HG03469 (cell line): Measurements from ENCODE around the gene ATG14.
A peak's percentile ranks its signal among the peaks of the same experiment; 100 is the strongest.
"Not testable (repeated sequence)": the region's sequence is repeated elsewhere in the genome, so short reads cannot be mapped to it uniquely, and the experiment has no call there.

Source experiments
- ATAC-seq: cut with Tn5 transposase; IDR thresholded peaks from one replicate; pipeline ENCODE4 v1.9.1; 2021; ENCODE audit warnings: mild to moderate bottlenecking, moderate library complexity, moderate number of reproducible peaks; ENCODE audit not compliant: unreplicated experiment

ATG14 gene

GRCh38 chr14:55411426-55412389, at the start of gene ATG14:
Gene ATG14 (minus strand): TSS chr14:55411830. CDS start chr14:55411822, 8 bp downstream.
- ATAC-seq = peak; percentile 91

DNA sequence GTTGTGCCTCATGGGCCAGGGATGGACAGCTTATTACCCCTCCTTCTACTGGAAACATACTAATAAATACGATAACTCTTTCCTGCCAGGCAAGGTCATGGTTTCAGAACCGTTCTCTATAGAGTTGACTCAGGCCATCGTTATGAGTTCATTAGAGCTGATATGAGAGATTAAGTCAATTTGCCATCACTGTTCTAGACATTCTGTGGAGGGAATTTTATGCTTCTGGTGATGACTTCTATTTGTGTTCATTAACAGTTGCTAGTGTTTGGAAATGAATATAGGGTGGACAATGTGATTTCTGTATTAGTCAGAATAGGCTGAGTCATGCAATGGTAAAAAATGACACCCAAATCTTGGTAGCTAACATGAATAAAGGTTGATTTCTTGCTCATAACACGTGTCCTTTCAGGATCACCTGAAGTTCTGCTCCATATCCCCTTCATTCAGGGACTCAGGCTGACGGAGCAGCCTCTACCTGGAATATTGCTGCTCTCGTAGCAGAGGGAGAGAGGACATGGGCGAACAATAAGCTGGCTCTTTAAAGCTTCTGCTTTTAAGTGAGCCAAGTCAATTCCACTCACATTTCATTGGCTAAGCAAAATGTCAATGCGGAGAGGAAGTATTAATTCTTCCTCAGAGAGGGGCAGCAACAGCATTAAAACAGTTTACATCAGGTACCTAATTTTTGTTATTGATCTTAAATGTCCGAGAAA, 47.3 kb upstream of the ATG14 start:
- peak; percentile 87 for ATAC-seq

DNA sequence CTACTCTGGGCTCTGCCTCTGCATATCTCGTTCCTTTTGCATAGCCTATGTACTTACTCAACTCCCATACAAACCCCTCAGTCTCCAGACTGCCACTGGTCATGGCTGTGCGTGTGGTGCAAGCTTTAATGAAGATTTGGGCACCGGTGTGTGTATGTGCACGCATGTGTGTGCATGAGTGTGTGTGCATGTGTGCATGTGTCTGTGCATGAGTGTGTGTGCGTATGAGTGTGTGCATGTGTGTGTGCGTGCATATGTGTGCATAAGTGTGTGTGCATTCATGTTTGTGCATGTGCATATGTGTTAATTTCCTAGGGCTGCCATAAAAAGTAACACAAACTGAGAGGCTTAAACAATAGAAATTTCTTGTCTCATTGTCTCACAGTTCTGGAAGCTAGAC, 45.9 kb upstream of the ATG14 start:
- ATAC-seq = no peak

- ATAC-seq = not testable (repeated sequence)
These were observed 44.8 kb upstream of the ATG14 start for GRCh38 chr14:55456411-55456810.

GRCh38 chr14:55454264-55455002, 42.8 kb upstream of the ATG14 start:
- ATAC-seq = no peak

GRCh38 chr14:55451950-55452349, 40.3 kb upstream of the ATG14 start:
- ATAC-seq = no peak

- ATAC-seq = no peak
These were observed 39.8 kb upstream of the ATG14 start for GRCh38 chr14:55451398-55451797.

DNA sequence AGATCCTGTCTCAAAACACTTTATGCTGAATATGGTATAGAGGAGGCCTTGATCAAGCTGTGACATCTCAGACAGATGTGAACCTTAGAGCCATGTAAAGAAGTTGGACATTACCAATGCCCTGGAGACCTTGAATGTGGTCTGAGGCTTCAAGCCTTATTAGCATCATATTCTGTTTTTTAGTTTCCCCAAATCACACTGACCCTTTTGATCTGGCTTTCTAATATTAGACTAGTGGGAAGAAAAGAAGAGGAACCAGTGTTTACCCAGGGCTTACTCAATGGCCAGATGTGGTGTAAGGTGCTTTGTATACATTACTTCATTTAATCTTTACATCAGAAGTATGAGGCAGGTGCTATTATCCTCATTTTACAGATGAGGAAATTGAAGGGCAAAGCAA, 39.4 kb upstream of the ATG14 start:
- no peak for ATAC-seq

GRCh38 chr14:55450539-55450938, 38.9 kb upstream of the ATG14 start:
- no peak for ATAC-seq

- no peak for ATAC-seq
These were observed 38.5 kb upstream of the ATG14 start for GRCh38 chr14:55450124-55450523.

- no peak for ATAC-seq
These were observed 37.5 kb upstream of the ATG14 start for GRCh38 chr14:55449116-55449515.

- ATAC-seq = no peak
These were observed 36.5 kb upstream of the ATG14 start for GRCh38 chr14:55448141-55448614.

DNA sequence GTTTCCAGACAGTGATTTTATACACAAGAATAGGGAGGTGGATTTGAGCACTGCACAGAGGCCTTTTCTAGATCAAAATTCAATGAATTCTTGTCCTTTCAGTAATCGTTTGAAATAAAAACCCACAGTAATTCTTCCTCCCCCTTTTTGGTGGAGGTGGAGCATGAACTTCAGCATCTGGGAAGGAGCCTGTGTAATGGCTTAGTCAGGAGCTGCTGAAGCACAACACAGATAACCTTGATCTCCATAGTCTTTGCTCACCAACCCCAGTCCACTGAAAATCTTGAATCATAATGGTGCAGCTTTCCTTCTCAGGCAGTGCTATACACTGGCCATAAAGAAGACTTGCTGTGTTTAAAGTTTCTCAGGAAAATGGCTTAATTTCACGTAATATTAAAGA, 35.2 kb upstream of the ATG14 start:
- ATAC-seq = no peak

DNA sequence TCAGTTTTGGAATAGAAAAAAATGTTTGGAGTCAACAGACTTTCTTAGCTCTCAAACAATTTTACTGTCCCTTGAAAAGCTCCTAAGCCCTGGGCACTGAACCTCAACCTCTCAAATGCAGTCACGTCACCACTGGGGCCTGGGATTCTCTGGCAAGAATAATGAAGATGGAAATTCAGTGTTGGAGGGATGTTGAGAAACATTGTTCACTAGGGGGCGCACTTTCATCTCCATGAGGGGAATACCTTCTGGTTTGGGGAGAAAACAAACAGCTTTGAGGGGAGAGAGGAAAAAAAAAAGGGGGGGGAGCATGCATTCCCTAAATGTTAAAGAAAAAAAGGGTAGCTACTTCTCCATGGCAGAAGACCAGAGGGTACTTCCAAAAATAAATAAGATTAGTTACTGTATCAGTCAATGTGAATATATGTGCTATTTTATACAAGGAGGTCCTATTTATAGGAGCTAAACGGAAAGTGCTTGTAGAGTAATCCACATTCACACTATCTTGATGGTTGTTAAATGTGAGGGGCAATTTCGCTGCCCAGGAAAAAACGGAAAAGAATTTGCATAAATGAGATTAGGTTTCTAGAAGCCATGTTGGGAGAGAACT, 34.6 kb upstream of the ATG14 start:
- ATAC-seq = no peak

- ATAC-seq = no peak
These were observed 29.7 kb upstream of the ATG14 start for GRCh38 chr14:55441286-55441685.

DNA sequence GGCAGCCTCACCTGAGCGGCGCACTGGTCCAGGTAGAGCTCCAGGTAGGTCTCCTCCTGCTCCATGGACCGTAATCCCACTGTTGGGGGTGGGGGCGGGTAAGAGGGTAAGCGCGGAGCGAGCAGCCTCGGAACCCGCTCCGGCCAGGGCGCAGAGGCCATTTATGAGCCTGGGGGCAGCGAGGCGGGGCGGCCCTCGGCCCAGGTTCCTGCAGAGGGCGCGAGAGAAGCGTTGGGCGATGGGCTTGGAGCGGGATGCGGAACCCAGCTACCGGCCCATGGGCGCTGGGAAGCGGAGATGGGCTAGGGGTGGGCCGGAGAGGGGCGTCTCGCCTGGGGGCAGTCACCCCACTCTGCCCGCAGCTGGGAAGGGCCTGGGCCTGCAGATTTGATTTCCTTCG, 28.8 kb upstream of the ATG14 start, which contains the start of gene TBPL2:
Gene TBPL2 (minus strand): TSS at position 232 of the 400 bp plus-strand sequence. CDS start 167 bp downstream, at position 65.
- ATAC-seq = no peak

DNA sequence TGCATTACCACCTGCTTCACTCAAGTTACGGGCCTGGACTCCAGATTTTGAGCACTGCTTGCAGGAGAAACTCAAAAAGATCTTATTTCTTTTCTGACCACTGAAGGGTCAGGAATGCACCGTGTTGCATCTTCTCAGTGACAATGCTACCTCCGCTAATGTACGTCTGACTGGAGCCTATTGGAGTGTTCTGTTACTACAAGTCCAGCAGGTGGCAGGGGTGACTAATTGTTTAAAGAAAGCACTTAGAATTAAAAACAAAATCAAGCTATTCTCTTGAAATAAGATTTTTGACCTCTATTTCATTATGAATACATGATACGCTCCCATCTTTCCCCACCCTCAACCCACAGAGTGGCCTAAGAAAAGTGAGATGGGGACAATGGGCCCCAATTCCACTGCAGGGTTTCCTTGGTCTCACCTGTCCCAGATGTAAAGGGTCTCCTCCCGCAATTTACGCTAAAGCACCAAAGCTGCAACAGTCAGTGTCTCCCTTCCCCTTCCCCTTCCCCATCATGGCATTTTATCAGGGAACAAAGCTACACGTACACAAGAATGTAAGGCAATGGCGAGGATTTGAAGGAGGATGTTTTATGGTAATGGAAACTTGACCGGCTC, 26.5 kb upstream of the ATG14 start:
- ATAC-seq = no peak

DNA sequence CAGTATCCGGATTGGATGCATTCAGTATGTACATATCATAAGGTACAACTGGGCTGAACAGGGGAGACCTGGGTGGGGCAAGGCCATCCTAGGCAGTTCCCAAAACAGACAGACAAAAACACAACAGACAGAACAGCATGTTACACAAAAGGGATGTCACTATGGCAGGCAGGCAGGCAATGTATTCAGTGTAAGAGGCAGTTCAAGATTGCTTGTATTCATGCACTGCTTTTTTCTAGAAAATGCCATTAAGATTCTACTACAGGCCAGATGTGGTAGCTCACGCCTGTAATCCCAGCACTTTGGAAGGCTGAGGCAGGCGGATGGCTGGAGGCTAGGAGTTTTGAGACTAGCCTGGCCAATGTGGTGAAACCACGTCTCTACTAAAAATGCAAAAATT, 25.3 kb upstream of the ATG14 start:
- ATAC-seq = no peak

- no peak for ATAC-seq
These were observed 24.9 kb upstream of the ATG14 start for GRCh38 chr14:55436519-55436918.

GRCh38 chr14:55434805-55435174, 23.2 kb upstream of the ATG14 start:
- no peak for ATAC-seq
